Endothelial cell of umbilical vein (primary cell): Measurements from ENCODE around the gene CPSF3. TPM values are rescaled to one million over a fixed set of nuclear protein-coding genes. Genes with fewer than 3 reads are reported as not detected.

Source experiments
- BruUV-seq: library from RNA; stranded (reverse); fragments of 400-500 nt; replicated peaks from 2 replicates; lab custom pipeline; 2021; lab: Mats Ljungman, UMichigan
- CTCF ChIA-PET: fragments of 300-600, 350-600 bp; sonication (Branson Sonifier 250); formaldehyde crosslinking; loops from one replicate; lab custom pipeline; 2021; ENCODE audit warnings: antibody characterized with exemption, inconsistent platforms; lab: Charles Lee
- POLR2A ChIA-PET: fragments of 300-600, 350-600 bp; sonication (Branson Sonifier 250); formaldehyde crosslinking; loops from one replicate; lab custom pipeline; 2021; ENCODE audit warnings: antibody characterized with exemption, inconsistent platforms; lab: Charles Lee
- DNase-seq: peaks from one replicate; pipeline ENCODE4 v3.0.0-alpha.2; 2011; ENCODE audit warnings: low read depth, low spot score
- FAIRE-seq: peaks from 2 replicates; lab custom pipeline; 2011; peaks lifted over from hg19 to GRCh38; lab: Jason Lieb, UNC
- H2AFZ ChIP-seq: 2 replicates; pipeline ENCODE4 v1.6.0; 2012; ENCODE audit warnings: low read depth, low read length, control low read depth, inconsistent platforms
- H3K27ac ChIP-seq: 2 replicates; pipeline ENCODE4 v1.5.1; 2011; ENCODE audit warnings: low read depth, mild to moderate bottlenecking, control low read depth, low read length, moderate library complexity; ENCODE audit not compliant: insufficient read depth
- H3K27me3 ChIP-seq, 2 experiments: 2 replicates each; pipeline versions ENCODE4 v1.6.0 to v1.6.1; 2011; ENCODE audit warnings: low read length in 2 of 2, mixed read lengths in 1 of 2; ENCODE audit not compliant: control insufficient read depth in 2 of 2, insufficient read depth in 2 of 2
- H3K36me3 ChIP-seq, 2 experiments: 2 replicates in 1 of 2; 3 replicates in 1 of 2; pipeline ENCODE4 v1.5.1; 2011; ENCODE audit warnings: low read length in 2 of 2, mild to moderate bottlenecking in 1 of 2, moderate library complexity in 1 of 2; ENCODE audit not compliant: control insufficient read depth in 2 of 2, insufficient read depth in 2 of 2; ENCODE audit errors: extremely low read depth in 1 of 2
- H3K4me1 ChIP-seq: 3 replicates; pipeline ENCODE4 v1.5.1; 2011; ENCODE audit warnings: mild to moderate bottlenecking, low read length; ENCODE audit not compliant: control insufficient read depth, insufficient read depth; ENCODE audit errors: extremely low read depth
- H3K4me2 ChIP-seq: 2 replicates; pipeline ENCODE4 v1.6.1; 2011; ENCODE audit warnings: low read length, control low read depth, mixed read lengths; ENCODE audit not compliant: insufficient read depth
- H3K4me3 ChIP-seq, 3 experiments: fragments of 200-600 bp in 1 of 3; sonication (generic), shearing (Covaris generic) in 1 of 3; replicated peaks in 1 of 3; 2 replicates each; pipeline ENCODE4 v1.5.1; 2011 to 2016; ENCODE audit warnings: control low read depth in 3 of 3, low read length in 3 of 3, mild to moderate bottlenecking in 2 of 3, inconsistent platforms in 1 of 3, low read depth in 1 of 3, moderate library complexity in 1 of 3; ENCODE audit not compliant: insufficient read depth in 1 of 3
- H3K79me2 ChIP-seq: 2 replicates; pipeline ENCODE4 v1.6.0; 2012; ENCODE audit warnings: low read length, inconsistent platforms; ENCODE audit not compliant: control insufficient read depth, insufficient read depth
- H3K9ac ChIP-seq: replicated peaks from 2 replicates; pipeline ENCODE3; 2011; ENCODE audit warnings: low read length, control low read depth; ENCODE audit not compliant: insufficient read depth; ENCODE audit errors: extremely low read depth
- H3K9me1 ChIP-seq: replicated peaks from 3 replicates; pipeline ENCODE4 v1.6.0; 2011; ENCODE audit warnings: mild to moderate bottlenecking, low read length; ENCODE audit not compliant: control insufficient read depth, insufficient read depth; ENCODE audit errors: extremely low read depth
- H3K9me3 ChIP-seq: replicated peaks from 2 replicates; pipeline ENCODE4 v1.5.1; 2012; ENCODE audit warnings: low read length, inconsistent platforms; ENCODE audit not compliant: control insufficient read depth, insufficient read depth
- H4K20me1 ChIP-seq: replicated peaks from 2 replicates; pipeline ENCODE3; 2011; ENCODE audit warnings: mild to moderate bottlenecking, low read length; ENCODE audit not compliant: control insufficient read depth, insufficient read depth; ENCODE audit errors: extremely low read depth
- CTCF ChIP-seq, 2 donors: IDR thresholded peaks; 1 replicate in 1 of 2; 2 replicates in 1 of 2; pipeline ENCODE4 v1.5.1; 2011; ENCODE audit warnings: low read length in 2 of 2, mild to moderate bottlenecking in 2 of 2, moderate library complexity in 2 of 2, control low read depth in 1 of 2, inconsistent platforms in 1 of 2, low read depth in 1 of 2; ENCODE audit not compliant: insufficient read depth in 1 of 2; ENCODE audit errors: extremely low read depth in 1 of 2
- EZH2 ChIP-seq: IDR thresholded peaks from 2 replicates; pipeline ENCODE4 v1.6.1; 2012; ENCODE audit warnings: borderline replicate concordance, low read depth, mild to moderate bottlenecking, moderate library complexity, low read length, inconsistent platforms; ENCODE audit not compliant: severe bottlenecking
- FOS ChIP-seq: IDR thresholded peaks from 2 replicates; pipeline ENCODE4 v1.6.1; 2011; ENCODE audit warnings: mild to moderate bottlenecking, low read length, moderate library complexity, borderline replicate concordance; ENCODE audit not compliant: insufficient read depth
- GATA2 ChIP-seq: IDR thresholded peaks from 2 replicates; pipeline ENCODE4 v1.7.0; 2011; ENCODE audit warnings: low read depth, mild to moderate bottlenecking, moderate library complexity, mixed read lengths, low read length; ENCODE audit not compliant: insufficient read length, insufficient read depth
- JUN ChIP-seq: IDR thresholded peaks from 2 replicates; pipeline ENCODE4 v1.6.1; 2011; ENCODE audit warnings: borderline replicate concordance, low read depth; ENCODE audit not compliant: insufficient read length, insufficient read depth
- MAX ChIP-seq: IDR thresholded peaks from 2 replicates; pipeline ENCODE4 v1.6.1; 2011; ENCODE audit not compliant: insufficient read depth, insufficient read length
- MYC ChIP-seq: IDR thresholded peaks from one replicate; pipeline ENCODE4 v1.6.1; 2011; ENCODE audit warnings: mild to moderate bottlenecking, low read depth, low read length
- POLR2A ChIP-seq: IDR thresholded peaks from 2 replicates; pipeline ENCODE4 v1.6.1; 2012; ENCODE audit warnings: low read depth, mild to moderate bottlenecking, control low read depth, low read length
- POLR2AphosphoS5 ChIP-seq: IDR thresholded peaks from 2 replicates; pipeline ENCODE4 v1.6.1; 2012; ENCODE audit warnings: low read depth, mild to moderate bottlenecking, control low read depth, low read length, moderate library complexity; ENCODE audit not compliant: insufficient read depth
- dilution Hi-C: fragments of 300-500 bp; cut with MboI; formaldehyde crosslinking; loops from one replicate; pipeline ENCODE4 v1.15.0; 2019; ENCODE audit warnings: low sequenced_read_pairs; ENCODE audit not compliant: extremely low pct_ligation_motif_present
- intact Hi-C: fragments of 100-400 bp; cut with micrococcal nuclease; formaldehyde crosslinking; loops from one replicate; pipeline ENCODE4 v1.10.0; 2022
- polyA plus RNA-seq, 4 experiments: library from polyadenylated mRNA; depleted of rRNA in 3 of 4; stranded (reverse) in 3 of 4; unstranded in 1 of 4; fragments of >200 nt; gene quantifications; 2 replicates each; pipeline versions ENCODE4 v1.2.1 to v1.2.3, GENCODE V29; 2011 to 2012; ENCODE audit warnings: missing spikeins in 1 of 4
- total RNA-seq: library from RNA; stranded (reverse); gene quantifications from 2 replicates; pipeline ENCODE4 v1.2.3, GENCODE V29; 2021

The CPSF3 gene
- total and polyA plus RNA-seq, 2 donors (not counting 3 experiments of a cell fraction or from before 2014, with no cell fraction given) = 13.7 to 35.6 TPM

GRCh38 chr2:9378433-9379390 is 44.7 kb upstream of the CPSF3 start:
- intact Hi-C loops (loop anchor here (2.0 kb wide), 1 partner anchor 236 kb away; no protein-coding TSS in a partner anchor), dilution Hi-C loops (no loop called here)
- Histone ChIP-seq H3K79me2 (no peaks in the 10 kb centered on the region), H3K9me3 (no peaks in the 10 kb centered on the region), H3K9ac (peak overlapping the region; percentile 7), H3K27ac (peak overlapping the region; percentile 73), H3K36me3 (peaks cover 9 to 35% of the 10 kb centered on the region in 2 experiments), H4K20me1 (no peaks in the 10 kb centered on the region), H3K9me1 (no peaks in the 10 kb centered on the region), H3K4me1 (peaks cover 12% of the 10 kb centered on the region), H2AFZ (no peak overlapping the region), H3K4me3 (no peak overlapping the region), H3K4me2 (no peak overlapping the region), H3K27me3 (no peaks in the 10 kb centered on the region)
- BruUV-seq = no TSS peak
- peak; percentile 94 for FAIRE-seq
- TF ChIP-seq JUN (peak; percentile 73), FOS (peak; percentile 89), POLR2AphosphoS5 (peak; percentile 37), EZH2 (no peak)
- POLR2A ChIA-PET = no interaction called here
- CTCF ChIA-PET = interaction anchor here (0.8 to 1.3 kb wide), 3 partner anchors 14 to 236 kb away, joined by 3 to 5 read pairs (median 5); no protein-coding TSS in a partner anchor
- peak; percentile 60 for DNase-seq

GRCh38 chr2:9379391-9379755 is 44.1 kb upstream of the CPSF3 start:
- FAIRE-seq = no peak
- TF ChIP-seq MAX = no peak
- TF ChIP-seq CTCF (IDR thresholded peaks at IDR 0.05; ENCODE audit: extremely low read depth in 1 of 2, insufficient read depth in 1 of 2, low read depth in 1 of 2, low read length in 2 of 2) = no peak
- no peak for TF ChIP-seq POLR2AphosphoS5
- no peak for TF ChIP-seq JUN
- no peak for TF ChIP-seq EZH2
- TF ChIP-seq GATA2 = no peak
- no peak for TF ChIP-seq FOS
- TF ChIP-seq MYC = no peak
- no peak for TF ChIP-seq POLR2A
- DNase-seq = no peak
- Histone ChIP-seq H3K4me1 (peaks cover 12% of the 10 kb centered on the region), H2AFZ (no peak overlapping the region), H3K9me3 (no peaks in the 10 kb centered on the region), H3K79me2 (no peaks in the 10 kb centered on the region), H4K20me1 (no peaks in the 10 kb centered on the region), H3K4me3 (no peak overlapping the region), H3K27me3 (no peaks in the 10 kb centered on the region), H3K36me3 (peaks cover 9 to 36% of the 10 kb centered on the region in 2 experiments), H3K9ac (no peak overlapping the region), H3K4me2 (no peak overlapping the region), H3K9me1 (no peaks in the 10 kb centered on the region), H3K27ac (no peak overlapping the region)
- ChIA-PET POLR2A (no interaction called here), CTCF (no interaction called here)
- BruUV-seq = no TSS peak
- intact Hi-C loops = loop anchor here (2.0 kb wide), 1 partner anchor 237 kb away; no protein-coding TSS in a partner anchor
- dilution Hi-C loops = no loop called here
